Measurements from ENCODE around the gene OR2T29.
"Not testable (repeated sequence)": the region's sequence is repeated elsewhere in the genome, so short reads cannot be mapped to it uniquely, and the experiment has no call there.

The OR2T29 gene

DNA sequence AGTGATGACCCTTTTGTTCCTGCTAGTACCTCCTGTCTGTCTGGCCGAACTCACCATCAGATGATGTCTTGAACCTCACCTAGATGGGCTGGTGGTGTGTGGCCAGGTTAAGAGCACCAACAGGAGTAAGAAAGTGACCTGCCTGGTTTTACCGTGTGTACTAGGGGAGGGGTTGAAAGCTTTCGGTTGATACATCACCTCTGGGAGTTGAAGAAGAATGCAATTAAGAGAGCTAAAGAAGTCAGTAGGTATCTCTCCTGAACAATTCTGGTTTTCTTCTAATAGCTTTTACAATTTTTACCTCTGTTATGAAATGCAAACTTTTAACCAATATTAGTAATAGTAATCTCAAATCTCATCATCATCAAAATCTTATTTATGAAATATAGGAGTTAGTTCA is at the start of gene OR2T29:
TSS of gene OR2T29 (minus strand) at position 101 of the 400 bp plus-strand sequence. CDS start 3,281 bp downstream, outside the sequence.
- not testable (repeated sequence) for DNase-seq

- DNase-seq: peak; percentile 36
Observed at GRCh38 chr1:248611883-248612414, 49.4 kb upstream of the OR2T29 start.

GRCh38 chr1:248610301-248610700 is 47.7 kb upstream of the OR2T29 start:
- DNase-seq: no peak

GRCh38 chr1:248599396-248599795 is 36.8 kb upstream of the OR2T29 start:
- DNase-seq: no peak

DNA sequence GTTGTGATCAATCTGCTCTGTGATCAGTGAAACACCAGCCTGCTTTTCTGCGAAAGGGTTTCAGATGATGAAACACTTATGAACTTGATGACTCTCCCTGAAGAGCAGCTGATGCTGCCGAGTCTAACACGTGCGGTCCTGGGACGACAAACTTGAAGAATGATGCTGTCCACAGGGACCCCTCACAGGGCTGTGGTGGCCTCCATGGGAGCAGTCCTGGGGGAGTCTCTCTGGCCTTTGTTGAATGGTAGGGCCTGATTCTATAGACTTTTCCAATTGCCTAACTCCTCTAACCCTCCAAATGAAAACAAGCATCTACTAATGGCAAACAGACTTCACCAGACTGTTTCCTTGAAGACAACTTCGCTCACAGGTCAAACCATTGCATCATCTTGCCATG is 35.0 kb upstream of the OR2T29 start, which contains the start of gene OR2T10:
TSS of gene OR2T10 (minus strand) at position 112 of the 400 bp plus-strand sequence. CDS start 3,932 bp downstream, outside the sequence.
- DNase-seq: no peak

GRCh38 chr1:248596615-248597014 is 34.0 kb upstream of the OR2T29 start:
- no peak for DNase-seq

- DNase-seq: no peak
Observed at GRCh38 chr1:248593226-248593625, 30.7 kb upstream of the OR2T29 start.

DNA sequence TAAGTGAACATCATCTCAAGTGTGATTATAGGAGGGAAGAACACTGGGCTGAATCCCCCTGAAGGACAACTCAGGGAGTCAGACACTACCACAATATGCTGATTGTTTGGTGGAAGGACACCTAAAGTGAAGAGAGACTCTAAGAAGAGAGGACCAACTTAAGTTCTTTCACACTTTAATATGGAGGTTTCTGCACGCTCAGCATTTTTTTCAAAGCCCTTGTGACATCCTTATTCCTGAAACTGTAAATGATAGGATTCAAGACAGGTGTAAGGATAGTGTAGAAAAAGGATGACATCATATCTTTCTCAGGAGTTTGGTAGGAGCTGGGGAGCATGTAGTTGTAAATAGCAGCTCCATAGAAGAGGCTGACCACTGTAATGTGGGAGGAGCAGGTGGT is 30.1 kb upstream of the OR2T29 start:
- DNase-seq: no peak

DNA sequence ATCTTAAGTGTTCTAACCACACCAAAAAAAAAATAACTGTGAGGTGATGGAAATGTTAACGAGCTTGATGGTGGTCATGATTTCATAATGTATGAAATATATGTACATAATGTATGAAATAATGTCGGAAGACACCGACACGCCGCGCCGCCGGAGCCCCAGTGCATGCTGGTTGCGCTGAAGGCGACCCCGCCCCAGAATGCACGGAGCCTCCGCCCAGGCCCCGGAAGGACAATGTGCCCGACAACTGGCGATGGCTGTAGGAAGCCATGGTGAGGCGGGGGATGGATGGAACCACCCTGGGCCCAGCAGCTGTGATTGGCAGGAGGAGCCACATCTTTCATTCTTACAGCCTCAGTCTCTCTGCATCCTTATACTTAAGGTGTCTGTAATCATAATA is 27.5 kb upstream of the OR2T29 start:
- DNase-seq: no peak

DNA sequence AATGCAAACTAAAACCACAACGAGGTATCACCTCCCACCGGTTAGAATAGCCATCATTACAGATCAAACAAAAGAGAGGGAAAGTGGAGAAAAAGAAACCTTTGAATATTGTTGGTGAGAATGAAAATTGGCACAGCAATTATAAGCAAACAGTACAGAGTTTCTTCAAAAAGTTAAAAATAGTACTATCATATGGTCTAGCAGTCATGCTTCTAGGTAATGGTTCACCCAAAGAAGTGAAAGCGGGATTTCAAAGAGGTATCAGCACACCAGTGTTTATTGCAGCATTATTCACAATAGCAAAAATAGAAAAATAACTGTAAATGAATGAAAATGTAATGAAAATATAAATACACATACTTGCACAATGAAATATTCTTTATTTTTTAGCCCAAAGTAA is 26.8 kb upstream of the OR2T29 start:
- DNase-seq: no peak

DNA sequence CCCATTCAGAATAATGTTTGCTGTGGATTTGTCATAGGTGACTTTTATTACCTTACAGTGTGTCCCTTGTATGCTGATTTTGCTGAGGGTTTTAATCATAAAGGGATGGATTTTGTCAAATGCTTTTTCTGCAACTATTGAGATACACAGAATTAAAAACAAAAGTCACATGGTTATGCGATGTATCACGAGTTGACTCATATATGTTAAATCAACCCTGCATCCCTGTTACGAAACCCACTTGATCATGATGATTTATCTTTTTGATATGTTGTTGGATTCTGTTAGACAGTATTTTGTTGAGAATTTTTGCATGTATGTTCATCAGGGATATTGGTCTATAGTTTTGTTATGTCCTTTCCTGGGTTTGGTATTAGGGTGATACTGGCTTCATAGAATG is 22.7 kb upstream of the OR2T29 start:
- no peak for DNase-seq

- DNase-seq: no peak
Observed at GRCh38 chr1:248576260-248576980, 13.8 kb upstream of the OR2T29 start.

- not testable (repeated sequence) for DNase-seq
Observed at GRCh38 chr1:248574657-248575056, 12.1 kb upstream of the OR2T29 start, which contains the start of gene OR2T34. Gene OR2T34 (minus strand): TSS chr1:248574757. CDS start chr1:248574757, 0 bp downstream.

- not testable (repeated sequence) for DNase-seq
Observed at GRCh38 chr1:248573856-248574255, 11.3 kb upstream of the OR2T29 start.

DNA sequence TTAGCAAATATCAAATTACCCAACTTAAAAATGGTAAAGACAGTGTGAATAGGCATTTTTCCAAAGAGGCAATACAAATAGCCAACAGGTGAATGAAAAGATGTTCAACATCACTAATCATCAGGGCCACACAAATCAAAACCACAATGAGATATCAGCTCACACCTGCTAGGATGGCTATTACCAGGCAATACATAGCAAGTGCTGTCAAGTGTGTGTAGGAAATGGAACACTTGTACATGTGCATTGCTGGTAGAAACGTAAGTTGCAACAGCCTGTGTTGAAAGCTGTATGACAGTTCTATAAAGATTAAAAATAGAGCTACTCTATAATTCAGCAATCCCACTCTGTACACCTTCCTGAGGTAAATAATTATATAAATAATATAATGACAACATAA is 9.5 kb upstream of the OR2T29 start:
- not testable (repeated sequence) for DNase-seq

- DNase-seq: not testable (repeated sequence)
Observed at GRCh38 chr1:248570811-248571210, 8.2 kb upstream of the OR2T29 start.

- DNase-seq: not testable (repeated sequence)
Observed at GRCh38 chr1:248569049-248569448, 6.5 kb upstream of the OR2T29 start.

GRCh38 chr1:248565530-248566373 is 3.2 kb upstream of the OR2T29 start:
- DNase-seq: not testable (repeated sequence)

DNA sequence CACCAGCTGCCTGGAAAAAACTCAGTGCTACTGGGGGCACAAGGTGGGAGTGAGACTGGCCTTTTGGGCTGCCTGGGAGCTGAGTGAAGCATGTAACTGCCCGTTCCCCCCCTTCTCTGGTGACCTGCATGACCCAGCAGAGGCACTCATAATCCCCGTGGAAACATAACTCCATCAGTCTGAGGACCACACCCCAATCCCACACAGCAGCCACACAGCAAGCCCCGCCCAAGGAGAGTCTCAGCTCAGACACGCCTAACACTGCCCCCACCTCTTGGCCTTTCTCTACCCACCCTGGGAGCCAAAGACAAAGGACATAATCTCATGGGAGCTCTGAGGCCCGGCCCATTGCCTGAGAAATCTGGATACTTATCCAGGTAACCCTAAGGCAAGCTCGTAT is 11.5 kb downstream of the OR2T29 start:
- not testable (repeated sequence) for DNase-seq

DNA sequence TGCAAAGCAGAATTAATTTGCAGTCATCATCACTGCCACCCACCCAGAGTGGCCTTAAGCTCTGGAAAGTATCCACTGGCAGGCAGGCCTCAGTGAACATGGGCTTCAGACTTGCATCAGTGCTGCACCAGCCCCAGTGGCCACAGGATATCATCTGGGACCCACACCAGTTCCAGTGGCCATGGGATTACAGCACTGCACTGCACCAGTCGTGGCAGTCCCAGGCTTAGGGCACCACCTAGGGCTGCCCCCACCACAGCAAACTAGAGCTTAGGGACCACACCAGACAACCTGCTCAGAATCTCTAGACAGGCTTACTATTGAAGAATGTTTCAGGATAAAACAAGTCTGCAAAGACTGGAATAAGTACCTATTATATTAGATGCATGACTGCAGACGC is 15.2 kb downstream of the OR2T29 start:
- DNase-seq: not testable (repeated sequence)

GRCh38 chr1:248537449-248537848 is 25.1 kb downstream of the OR2T29 start:
- not testable (repeated sequence) for DNase-seq

DNA sequence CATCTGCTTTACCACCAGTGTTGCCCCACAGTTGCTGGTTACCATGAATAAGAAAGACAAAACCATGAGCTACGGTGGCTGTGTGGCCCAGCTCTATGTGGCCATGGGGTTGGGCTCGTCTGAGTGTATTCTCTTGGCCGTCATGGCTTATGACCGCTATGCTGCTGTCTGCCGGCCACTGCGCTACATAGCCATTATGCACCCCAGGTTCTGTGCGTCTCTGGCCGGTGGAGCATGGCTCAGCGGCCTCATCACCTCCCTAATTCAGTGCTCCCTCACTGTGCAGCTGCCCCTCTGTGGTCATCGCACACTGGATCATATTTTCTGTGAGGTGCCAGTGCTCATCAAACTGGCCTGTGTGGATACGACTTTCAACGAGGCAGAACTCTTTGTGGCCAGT is 40.7 kb downstream of the OR2T29 start:
- DNase-seq: no peak

DNA sequence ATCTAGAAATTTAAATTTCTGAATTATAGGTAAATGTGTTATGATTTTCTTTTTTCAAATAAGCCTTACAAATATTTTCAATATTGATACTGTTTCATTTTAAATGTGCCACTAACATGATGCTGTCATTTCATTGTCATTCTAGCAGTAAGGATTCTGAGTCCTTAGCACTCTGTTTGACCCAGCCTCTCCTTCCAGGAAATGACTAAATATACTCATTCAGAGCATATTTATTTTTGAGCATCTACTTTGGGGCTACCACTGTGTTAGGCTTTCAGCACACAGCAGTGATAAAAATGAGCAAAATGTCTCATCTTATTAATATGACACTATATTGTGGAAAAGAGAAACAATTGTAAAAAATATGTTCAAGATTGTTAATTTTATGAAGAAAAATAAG is 52.4 kb downstream of the OR2T29 start:
- not testable (repeated sequence) for DNase-seq
